Aorta (tissue), 5 donors: ENCODE results near the gene GABPA. TPM values are rescaled to one million over a fixed set of nuclear protein-coding genes. Genes with fewer than 3 reads are reported as not detected.
"Not testable (repeated sequence)": the region's sequence is repeated elsewhere in the genome, so short reads cannot be mapped to it uniquely, and the experiment has no call there.

Experiments
- ATAC-seq: fragments of 200-7000 bp; cut with Tn5 transposase; one replicate; pipeline ENCODE4 v1.9.1; 2022; ENCODE audit warnings: moderate library complexity; ENCODE audit not compliant: low FRiP score
- DNase-seq, 2 donors: peaks; one replicate each; pipeline ENCODE4 v3.0.0-alpha.2; 2020
- H3K27ac ChIP-seq, 2 donors: one replicate each; pipeline ENCODE4 v1.5.1; 2013; ENCODE audit warnings: low read length in 2 of 2, mild to moderate bottlenecking in 2 of 2, moderate library complexity in 2 of 2, control low read depth in 1 of 2, inconsistent platforms in 1 of 2, low read depth in 1 of 2
- H3K27me3 ChIP-seq, 2 donors: one replicate each; pipeline ENCODE4 v1.6.1; 2013; ENCODE audit warnings: control low read depth in 1 of 2, low read length in 1 of 2, mild to moderate bottlenecking in 1 of 2, moderate library complexity in 1 of 2; ENCODE audit not compliant: insufficient read depth in 2 of 2, control insufficient read depth in 1 of 2
- H3K36me3 ChIP-seq, 2 donors: one replicate each; pipeline ENCODE4 v1.6.1; 2013; ENCODE audit warnings: control low read depth in 1 of 2, low read length in 1 of 2, mild to moderate bottlenecking in 1 of 2; ENCODE audit not compliant: insufficient read depth in 2 of 2, control insufficient read depth in 1 of 2
- H3K4me1 ChIP-seq, 2 donors: one replicate each; pipeline ENCODE4 v1.6.1; 2013; ENCODE audit warnings: low read length in 2 of 2, control low read depth in 1 of 2, mild to moderate bottlenecking in 1 of 2, moderate library complexity in 1 of 2; ENCODE audit not compliant: insufficient read depth in 2 of 2, control insufficient read depth in 1 of 2
- H3K4me3 ChIP-seq, 2 donors: one replicate each; pipeline ENCODE4 v1.5.1; 2013; ENCODE audit warnings: low read length in 2 of 2, control low read depth in 1 of 2, mild to moderate bottlenecking in 1 of 2
- H3K9me3 ChIP-seq: one replicate; pipeline ENCODE4 v1.6.1; 2013; ENCODE audit warnings: mild to moderate bottlenecking, low read length; ENCODE audit not compliant: control insufficient read depth
- WGBS, 2 donors: extraction: QIAGEN DNeasy Blood & Tissue Kit; methylation state at CpG; one replicate each; pipeline ENCODE4 v1.1.7; 2013; 5-methylcytosine and 5-hydroxymethylcytosine counted together
- intact Hi-C, 2 donors: fragments of 100-400 bp; cut with DNase I; formaldehyde crosslinking; loops; one replicate each; pipeline versions ENCODE4 v1.14.2 to v1.15.0; 2022
- polyA plus RNA-seq, 2 donors: library from polyadenylated mRNA; stranded (reverse); fragments of 200-250 nt; gene quantifications; one replicate each; pipeline ENCODE4 v1.2.3, GENCODE V29; 2013
- total RNA-seq, 2 donors: library from RNA; stranded (reverse); fragmentation: NEBNext Ultra II Directional; extraction: Animal tissue kit (Norgen Biotek cat#: 25700); gene quantifications; one replicate each; pipeline ENCODE4 v1.2.1, GENCODE V29; 2021
- donor health status: healthy with polysubstance abuse.
- donor health status: Bipolar disorder and iron deficiency.
- donor health status: DM: no; HTN: no; CAD: no.
- donor health status: DM: no; HTN: no; CAD: no.
- donor health status: DM: yes; HTN: yes; CAD: no.

GABPA gene
- total and polyA plus RNA-seq, 4 donors = 12.1 to 32.8 (median 17.8) TPM

- H3K4me3 ChIP-seq = no peak overlapping the region
- WGBS, 2 donors = 54 to 55% methylated on average over 7 of the region's 7 CpGs
- H3K36me3 ChIP-seq = no peaks in the 10 kb centered on the region
- no peak overlapping the region for H3K27ac ChIP-seq
- ATAC-seq (no peak), DNase-seq (no peak)
- H3K9me3 ChIP-seq = no peaks in the 10 kb centered on the region
- H3K27me3 ChIP-seq = no peaks in the 10 kb centered on the region
- intact Hi-C loops = loop anchor here in 1 of 2 donors (2.0 kb wide), 1 partner anchor 100 kb away; no protein-coding TSS in a partner anchor
- H3K4me1 ChIP-seq = no peaks in the 10 kb centered on the region
Observed at GRCh38 chr21:25708467-25709065, 26.2 kb upstream of the GABPA start.

GRCh38 chr21:25709684-25710265, 25.0 kb upstream of the GABPA start:
- H3K9me3 ChIP-seq = no peaks in the 10 kb centered on the region
- H3K4me3 ChIP-seq = no peak overlapping the region
- intact Hi-C loops = loop anchor here (2.0 to 10.0 kb wide), 2 partner anchors 101 to 295 kb away; no protein-coding TSS in a partner anchor
- H3K27me3 ChIP-seq = no peaks in the 10 kb centered on the region
- DNase-seq (no peak), ATAC-seq (no peak)
- 71 to 73% methylated on average over 5 of the region's 5 CpGs for WGBS, 2 donors
- H3K36me3 ChIP-seq = no peaks in the 10 kb centered on the region
- no peak overlapping the region for H3K27ac ChIP-seq
- no peaks in the 10 kb centered on the region for H3K4me1 ChIP-seq

- Histone ChIP-seq H3K9me3 (no peaks in the 10 kb centered on the region), H3K4me1 (no peaks in the 10 kb centered on the region), H3K4me3 (no peak overlapping the region), H3K27me3 (no peaks in the 10 kb centered on the region), H3K27ac (no peak overlapping the region), H3K36me3 (no peaks in the 10 kb centered on the region)
- 90 to 92% methylated on average over 5 of the region's 5 CpGs for WGBS, 2 donors
- intact Hi-C loops = loop anchor here (2.0 to 10.0 kb wide), 2 partner anchors 102 to 296 kb away; no protein-coding TSS in a partner anchor
- DNase-seq (no peak), ATAC-seq (no peak)
Observed at GRCh38 chr21:25710550-25710949, 24.2 kb upstream of the GABPA start.

GRCh38 chr21:25714066-25714465, 20.7 kb upstream of the GABPA start:
- not testable (repeated sequence) for ATAC-seq

GRCh38 chr21:25717491-25718147, 17.2 kb upstream of the GABPA start:
- intact Hi-C loops = loop anchor here in 1 of 2 donors (10.0 kb wide), 1 partner anchor 303 kb away; no protein-coding TSS in a partner anchor
- H3K36me3 ChIP-seq = peaks cover under 1 to 1% of the 10 kb centered on the region in 2 donors
- no peaks in the 10 kb centered on the region for H3K9me3 ChIP-seq
- WGBS, 2 donors = 80 to 82% methylated on average over 5 of the region's 5 CpGs
- no peaks in the 10 kb centered on the region for H3K27me3 ChIP-seq
- no peak overlapping the region for H3K27ac ChIP-seq
- ATAC-seq (no peak), DNase-seq (no peak)
- no peaks in the 10 kb centered on the region for H3K4me1 ChIP-seq
- no peak overlapping the region for H3K4me3 ChIP-seq

More at GRCh38 chr21:25714066-25714465, 20.7 kb upstream of the GABPA start:
- DNase-seq, H3K27me3 ChIP-seq, H3K36me3 ChIP-seq, H3K27ac ChIP-seq, H3K4me3 ChIP-seq, H3K4me1 ChIP-seq, H3K9me3 ChIP-seq: not testable (repeated sequence)
- intact Hi-C loops = loop anchor here in 1 of 2 donors (10.0 kb wide), 1 partner anchor 299 kb away; no protein-coding TSS in a partner anchor
- 95 to 96% methylated on average over 10 of the region's 10 CpGs for WGBS, 2 donors

DNA sequence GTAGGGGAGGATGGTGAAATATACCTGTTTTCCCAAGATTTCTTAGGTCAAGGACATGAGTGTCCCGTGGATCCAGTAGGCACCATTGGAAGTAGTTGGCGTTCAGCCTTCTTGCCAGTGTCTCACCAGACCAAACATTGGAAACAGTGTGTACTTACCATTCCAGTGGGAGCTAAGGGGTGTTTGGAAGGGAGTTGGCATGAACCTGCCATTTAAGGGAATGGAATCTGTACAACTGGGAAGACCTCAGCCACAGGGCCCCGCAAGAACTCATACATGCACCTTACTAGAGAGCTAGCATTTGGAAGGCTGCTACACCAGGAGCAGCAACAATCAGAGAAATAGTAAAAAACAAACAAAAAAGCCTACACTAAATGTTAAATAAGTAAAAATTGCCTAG, 12.8 kb upstream of the GABPA start:
- Histone ChIP-seq H3K36me3 (peaks cover 6% of the 10 kb centered on the region in 2 donors), H3K27me3 (no peaks in the 10 kb centered on the region), H3K27ac (no peak overlapping the region), H3K9me3 (no peaks in the 10 kb centered on the region), H3K4me3 (no peak overlapping the region), H3K4me1 (no peaks in the 10 kb centered on the region)
- 83 to 91% methylated on average over 3 of the region's 3 CpGs for WGBS, 2 donors
- no peak for ATAC-seq
- intact Hi-C loops = no loop called here
- no peak for DNase-seq

DNA sequence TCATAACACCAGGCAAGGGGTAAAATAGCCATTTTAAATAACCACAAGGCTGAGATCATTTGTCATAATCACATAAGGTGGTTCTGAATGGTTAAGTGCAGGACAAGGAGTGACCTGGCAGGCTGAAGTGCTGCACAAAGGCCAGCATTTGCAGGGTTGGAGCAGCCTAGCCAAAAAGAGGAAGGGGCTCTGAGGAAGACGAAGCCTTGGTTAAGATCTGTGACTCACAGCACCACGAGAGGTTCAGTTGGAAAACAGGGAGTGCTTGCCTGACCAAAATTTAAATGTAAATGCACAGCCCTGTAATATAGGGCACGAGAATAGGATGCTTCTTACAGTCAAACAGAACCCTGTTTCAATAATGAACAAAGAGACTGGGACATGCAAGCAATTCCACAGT, 12.1 kb upstream of the GABPA start:
- Histone ChIP-seq H3K4me3 (no peak overlapping the region), H3K4me1 (no peaks in the 10 kb centered on the region), H3K36me3 (peaks cover 6 to 8% of the 10 kb centered on the region in 2 donors), H3K27ac (no peak overlapping the region), H3K27me3 (no peaks in the 10 kb centered on the region), H3K9me3 (no peaks in the 10 kb centered on the region)
- ATAC-seq (no peak), DNase-seq (no peak)
- intact Hi-C loops = no loop called here
- WGBS, 2 donors = 84 to 94% methylated on average over 3 of the region's 3 CpGs

DNA sequence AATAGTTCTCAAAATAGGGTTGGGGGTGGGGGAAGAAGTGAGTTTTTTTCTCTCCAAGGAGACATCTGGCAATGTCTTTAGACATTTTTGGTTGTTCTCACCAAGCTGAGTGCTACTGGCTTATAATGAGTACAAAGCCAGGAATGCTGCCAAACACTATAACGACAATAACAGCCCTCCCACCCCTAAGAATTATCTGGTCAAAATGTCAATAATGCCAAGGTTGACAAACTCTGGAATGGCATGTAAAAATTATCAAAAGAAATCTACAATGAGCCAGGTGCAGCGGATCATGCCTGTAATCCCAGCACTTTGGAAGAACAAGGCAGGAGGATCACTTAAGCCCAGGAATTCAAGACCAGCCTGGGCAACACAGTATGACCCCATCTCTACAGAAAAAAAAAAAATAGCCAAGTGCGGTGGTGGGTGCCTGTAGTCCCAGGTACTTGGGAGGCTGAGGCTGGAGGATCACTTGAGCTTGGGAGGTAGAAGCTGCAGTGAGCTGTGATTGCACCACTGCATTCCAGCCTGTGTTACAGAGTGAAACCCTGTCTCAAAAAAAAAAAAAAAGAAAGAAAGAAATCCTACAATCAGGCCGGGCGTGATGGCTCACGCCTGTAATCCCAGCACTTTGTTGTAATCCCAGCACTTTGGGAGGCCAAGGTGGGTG, 2.5 kb upstream of the GABPA start:
- ATAC-seq = no peak
- WGBS, 2 donors = 83 to 86% methylated on average over 6 of the region's 6 CpGs
- Histone ChIP-seq H3K4me1 (no peaks in the 10 kb centered on the region), H3K36me3 (peaks cover 0 to 2% of the 10 kb centered on the region in 2 donors), H3K27me3 (no peaks in the 10 kb centered on the region), H3K9me3 (no peaks in the 10 kb centered on the region), H3K27ac (no peak overlapping the region), H3K4me3 (no peak overlapping the region)
- intact Hi-C loops = loop anchor here in 1 of 2 donors (10.0 kb wide), 1 partner anchor 1103 kb away; no protein-coding TSS in a partner anchor
- no peak for DNase-seq
